ENCODE results near the gene FLRT3.

DNA sequence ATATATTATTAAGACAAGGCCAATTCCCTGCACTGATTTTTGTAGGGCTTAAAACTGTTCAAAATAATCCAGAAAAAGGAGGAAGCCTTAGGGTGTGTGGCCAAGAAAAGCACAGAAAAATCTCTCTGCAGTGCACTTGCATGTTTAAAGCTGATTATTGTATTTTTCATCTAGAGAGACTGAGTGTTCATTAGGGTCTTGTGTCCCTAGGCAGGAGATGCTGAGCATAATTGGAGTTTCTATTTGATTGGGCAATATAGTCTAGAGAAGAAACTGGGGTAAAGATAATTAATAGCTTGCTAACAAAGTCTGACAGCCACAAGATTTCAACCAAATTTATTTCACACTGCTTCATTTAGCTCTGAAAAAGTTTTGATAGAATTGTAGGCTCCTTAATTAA is 2.4 kb downstream of the FLRT3 start:
- no peak for TF ChIP-seq EZH2 (IDR thresholded peaks at IDR 0.05; ENCODE audit: insufficient read depth, low read length)
- TF ChIP-seq, protein P1, sequence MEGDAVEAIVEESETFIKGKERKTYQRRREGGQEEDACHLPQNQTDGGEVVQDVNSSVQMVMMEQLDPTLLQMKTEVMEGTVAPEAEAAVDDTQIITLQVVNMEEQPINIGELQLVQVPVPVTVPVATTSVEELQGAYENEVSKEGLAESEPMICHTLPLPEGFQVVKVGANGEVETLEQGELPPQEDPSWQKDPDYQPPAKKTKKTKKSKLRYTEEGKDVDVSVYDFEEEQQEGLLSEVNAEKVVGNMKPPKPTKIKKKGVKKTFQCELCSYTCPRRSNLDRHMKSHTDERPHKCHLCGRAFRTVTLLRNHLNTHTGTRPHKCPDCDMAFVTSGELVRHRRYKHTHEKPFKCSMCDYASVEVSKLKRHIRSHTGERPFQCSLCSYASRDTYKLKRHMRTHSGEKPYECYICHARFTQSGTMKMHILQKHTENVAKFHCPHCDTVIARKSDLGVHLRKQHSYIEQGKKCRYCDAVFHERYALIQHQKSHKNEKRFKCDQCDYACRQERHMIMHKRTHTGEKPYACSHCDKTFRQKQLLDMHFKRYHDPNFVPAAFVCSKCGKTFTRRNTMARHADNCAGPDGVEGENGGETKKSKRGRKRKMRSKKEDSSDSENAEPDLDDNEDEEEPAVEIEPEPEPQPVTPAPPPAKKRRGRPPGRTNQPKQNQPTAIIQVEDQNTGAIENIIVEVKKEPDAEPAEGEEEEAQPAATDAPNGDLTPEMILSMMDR (IDR thresholded peaks at IDR 0.05; ENCODE audit: insufficient read depth, low read depth, low read length) = no peak
